Stomach (tissue), 9 donors: Measurements from ENCODE around the gene PCP2. TPM values are rescaled to one million over a fixed set of nuclear protein-coding genes. Genes with fewer than 3 reads are reported as not detected.

Source experiments
- DNase-seq, 2 donors: peaks; one replicate each; pipeline versions ENCODE4 v3.0.0 to v3.0.0-alpha.2; 2013 to 2019
- H3K27ac ChIP-seq, 5 donors: fragments of 200-600 bp in 4 of 5; sonication (generic) in 4 of 5; one replicate each; pipeline ENCODE4 v1.5.1; 2013 to 2019; ENCODE audit warnings: mild to moderate bottlenecking in 1 of 5, moderate library complexity in 1 of 5
- H3K27me3 ChIP-seq, 3 donors: fragments of 200-600 bp; sonication (generic); one replicate each; pipeline ENCODE4 v1.5.1; 2017 to 2019; ENCODE audit warnings: mixed run types in 1 of 3
- H3K36me3 ChIP-seq, 4 donors: fragments of 200-600 bp; sonication (generic); 1 replicate in 3 of 4; 2 replicates in 1 of 4; pipeline ENCODE4 v1.5.1; 2016 to 2019
- H3K4me1 ChIP-seq, 4 donors: fragments of 200-600 bp; sonication (generic); one replicate each; pipeline ENCODE4 v1.5.1; 2016 to 2019
- H3K4me3 ChIP-seq, 4 donors: fragments of 200-600 bp; sonication (generic) in 3 of 4; one replicate each; pipeline ENCODE4 v1.5.1; 2016 to 2019; ENCODE audit warnings: mild to moderate bottlenecking in 1 of 4
- H3K9me3 ChIP-seq, 4 donors: fragments of 200-600 bp; sonication (generic); one replicate each; pipeline ENCODE4 v1.5.1; 2016 to 2019
- EP300 ChIP-seq: sonication (generic); formaldehyde crosslinking; IDR thresholded peaks from one replicate; pipeline ENCODE4 v1.6.1; 2017; ENCODE audit warnings: antibody characterized with exemption
- POLR2A ChIP-seq, 4 donors: fragments of 450-650 bp; IDR thresholded peaks; one replicate each; pipeline ENCODE4 v1.6.1; 2016; ENCODE audit warnings: antibody characterized with exemption in 4 of 4, control low read depth in 2 of 4, mild to moderate bottlenecking in 1 of 4, moderate library complexity in 1 of 4
- POLR2AphosphoS5 ChIP-seq, 3 donors: sonication (generic); formaldehyde crosslinking; IDR thresholded peaks; one replicate each; pipeline ENCODE4 v1.6.1; 2016; ENCODE audit warnings: antibody characterized with exemption in 3 of 3
- WGBS, 5 donors: extraction: QIAGEN DNeasy Blood & Tissue Kit in 3 of 5; methylation state at CpG; one replicate each; pipeline versions ENCODE4 v1.1.5 to v1.1.7; 2013 to 2018; 5-methylcytosine and 5-hydroxymethylcytosine counted together
- intact Hi-C: fragments of 100-400 bp; cut with DNase I; formaldehyde crosslinking; loops from one replicate; pipeline ENCODE4 v1.15.1; 2023; ENCODE audit warnings: low total_unique reads
- polyA plus RNA-seq, 3 donors: library from polyadenylated mRNA; stranded (reverse); fragments of 200-250 nt; gene quantifications; one replicate each; pipeline ENCODE4 v1.2.3, GENCODE V29; 2013
- total RNA-seq, 5 donors: library from RNA; depleted of rRNA; stranded (reverse); fragments of >200 nt; gene quantifications; one replicate each; pipeline versions ENCODE4 v1.1.0 to v1.2.3, GENCODE V29; 2014 to 2016
- TF ChIP-seq, protein P1 (sequence below), 7 experiments: fragments of 450-650 bp in 4 of 7; fragments of 200-600 bp in 3 of 7; sonication (generic) in 3 of 7; IDR thresholded peaks; one replicate each; pipeline ENCODE4 v1.5.1; 2016 to 2019; ENCODE audit warnings: antibody characterized with exemption in 7 of 7, control low read depth in 2 of 7, mild to moderate bottlenecking in 1 of 7
- donor health status: healthy with polysubstance abuse.
- donor health status: Bipolar disorder and iron deficiency.
- donor health status: healthy.

PCP2 gene
- total and polyA plus RNA-seq, 8 donors = 2.7 to 9.3 (median 4.0) TPM; not detected in 4

DNA sequence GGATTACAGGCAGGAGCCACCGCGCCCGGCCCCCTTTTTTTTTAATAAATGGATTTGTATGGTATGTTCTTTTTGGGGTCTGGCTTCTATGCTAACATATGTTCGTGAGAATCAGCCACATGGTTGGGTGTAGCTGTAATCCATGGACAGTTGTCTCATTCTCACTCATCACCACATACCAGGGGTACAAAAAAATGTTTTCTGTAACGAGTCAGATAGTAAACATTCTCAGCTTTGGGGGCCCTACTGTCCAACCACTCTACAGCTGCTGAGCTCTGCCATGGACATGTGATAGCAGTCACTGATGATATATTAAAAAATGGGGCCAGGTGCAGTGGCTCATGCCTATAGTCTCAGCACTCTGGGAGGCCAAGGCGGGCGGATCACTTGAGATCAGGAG lies 30.2 kb upstream of the PCP2 start:
- no peaks in the 10 kb centered on the region for H3K9me3 ChIP-seq
- H3K27me3 ChIP-seq = peaks cover 0 to 44% (median 2%) of the 10 kb centered on the region in 3 donors
- DNase-seq = no peak
- no peaks in the 10 kb centered on the region for H3K36me3 ChIP-seq
- H3K27ac ChIP-seq = no peak overlapping the region
- intact Hi-C loops = no loop called here
- H3K4me1 ChIP-seq = no peaks in the 10 kb centered on the region
- WGBS, 5 donors = 76 to 78% (median 78%) methylated on average over 7 of the region's 7 CpGs
- no peak overlapping the region for H3K4me3 ChIP-seq
- no peak for TF ChIP-seq POLR2A (IDR thresholded peaks at IDR 0.05)
- no peak for TF ChIP-seq POLR2AphosphoS5 (IDR thresholded peaks at IDR 0.05)
- TF ChIP-seq, protein P1, sequence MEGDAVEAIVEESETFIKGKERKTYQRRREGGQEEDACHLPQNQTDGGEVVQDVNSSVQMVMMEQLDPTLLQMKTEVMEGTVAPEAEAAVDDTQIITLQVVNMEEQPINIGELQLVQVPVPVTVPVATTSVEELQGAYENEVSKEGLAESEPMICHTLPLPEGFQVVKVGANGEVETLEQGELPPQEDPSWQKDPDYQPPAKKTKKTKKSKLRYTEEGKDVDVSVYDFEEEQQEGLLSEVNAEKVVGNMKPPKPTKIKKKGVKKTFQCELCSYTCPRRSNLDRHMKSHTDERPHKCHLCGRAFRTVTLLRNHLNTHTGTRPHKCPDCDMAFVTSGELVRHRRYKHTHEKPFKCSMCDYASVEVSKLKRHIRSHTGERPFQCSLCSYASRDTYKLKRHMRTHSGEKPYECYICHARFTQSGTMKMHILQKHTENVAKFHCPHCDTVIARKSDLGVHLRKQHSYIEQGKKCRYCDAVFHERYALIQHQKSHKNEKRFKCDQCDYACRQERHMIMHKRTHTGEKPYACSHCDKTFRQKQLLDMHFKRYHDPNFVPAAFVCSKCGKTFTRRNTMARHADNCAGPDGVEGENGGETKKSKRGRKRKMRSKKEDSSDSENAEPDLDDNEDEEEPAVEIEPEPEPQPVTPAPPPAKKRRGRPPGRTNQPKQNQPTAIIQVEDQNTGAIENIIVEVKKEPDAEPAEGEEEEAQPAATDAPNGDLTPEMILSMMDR (IDR thresholded peaks at IDR 0.05) = no peak
- TF ChIP-seq EP300 = no peak

GRCh38 chr19:7662657-7663056 lies 29.1 kb upstream of the PCP2 start:
- WGBS, 5 donors = 82 to 89% (median 84%) methylated on average over 14 of the region's 14 CpGs

DNA sequence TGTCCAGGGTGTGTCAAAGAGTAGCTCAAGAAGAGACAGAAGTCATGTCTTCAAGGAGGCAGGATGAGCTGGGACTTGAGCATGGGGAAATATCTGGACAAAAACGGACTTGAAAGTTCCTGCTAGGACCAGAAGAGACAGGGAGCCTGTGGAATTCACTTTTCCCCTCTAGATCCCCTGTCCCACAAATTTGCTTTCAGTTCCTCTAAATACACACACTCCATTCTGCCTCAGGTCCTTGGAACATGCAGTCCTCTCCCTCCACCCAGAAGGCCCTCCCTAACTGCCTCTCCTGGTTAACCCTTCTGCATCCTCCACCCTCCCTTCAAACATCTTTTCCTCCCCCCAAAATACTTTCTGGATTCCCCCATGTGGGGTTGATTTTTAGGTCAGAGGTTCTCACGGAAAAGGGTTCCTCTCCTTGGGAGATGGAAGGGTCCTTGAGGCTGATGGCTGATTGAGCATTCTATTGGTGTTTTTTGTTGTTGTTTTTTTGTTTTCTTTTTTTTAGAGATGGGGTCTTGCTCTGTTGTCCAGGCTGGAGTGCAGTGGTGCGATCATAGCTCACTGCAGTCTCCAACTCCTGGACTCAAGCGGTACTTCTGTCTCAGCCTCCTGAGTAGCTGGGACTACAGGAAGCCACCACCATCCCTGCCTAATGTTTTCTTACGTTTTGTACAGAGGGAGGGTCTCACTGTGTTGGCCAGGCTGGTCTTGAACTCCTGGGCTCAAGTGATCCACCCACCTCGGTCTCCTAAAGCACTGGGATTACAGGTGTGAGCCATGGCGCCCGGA lies 28.4 kb upstream of the PCP2 start:
- WGBS, 5 donors = 72 to 82% (median 75%) methylated on average over 8 of the region's 8 CpGs
- no peaks in the 10 kb centered on the region for H3K9me3 ChIP-seq
- H3K27me3 ChIP-seq = peaks cover 0 to 45% (median 0%) of the 10 kb centered on the region in 3 donors
- DNase-seq = no peak
- no peaks in the 10 kb centered on the region for H3K36me3 ChIP-seq
- intact Hi-C loops = no loop called here
- TF ChIP-seq EP300 (no peak), POLR2AphosphoS5 (IDR thresholded peaks at IDR 0.05) (no peak), POLR2A (IDR thresholded peaks at IDR 0.05) (no peak)
- TF ChIP-seq, protein P1 (IDR thresholded peaks at IDR 0.05) = no peak
- H3K4me1 ChIP-seq = peaks cover 0 to 7% (median 0%) of the 10 kb centered on the region in 4 donors
- H3K27ac ChIP-seq = no peak overlapping the region
- H3K4me3 ChIP-seq = no peak overlapping the region

More at GRCh38 chr19:7662657-7663056, 29.1 kb upstream of the PCP2 start:
- H3K4me3 ChIP-seq = no peak overlapping the region
- peaks cover 0 to 45% (median 0%) of the 10 kb centered on the region in 3 donors for H3K27me3 ChIP-seq
- TF ChIP-seq POLR2AphosphoS5 (IDR thresholded peaks at IDR 0.05) (no peak), POLR2A (IDR thresholded peaks at IDR 0.05) (no peak)
- TF ChIP-seq, protein P1 (IDR thresholded peaks at IDR 0.05) = no peak
- intact Hi-C loops = no loop called here
- no peaks in the 10 kb centered on the region for H3K9me3 ChIP-seq
- H3K4me1 ChIP-seq = peaks cover 0 to 7% (median 0%) of the 10 kb centered on the region in 4 donors
- no peak for DNase-seq
- H3K36me3 ChIP-seq = no peaks in the 10 kb centered on the region
- no peak overlapping the region for H3K27ac ChIP-seq

DNA sequence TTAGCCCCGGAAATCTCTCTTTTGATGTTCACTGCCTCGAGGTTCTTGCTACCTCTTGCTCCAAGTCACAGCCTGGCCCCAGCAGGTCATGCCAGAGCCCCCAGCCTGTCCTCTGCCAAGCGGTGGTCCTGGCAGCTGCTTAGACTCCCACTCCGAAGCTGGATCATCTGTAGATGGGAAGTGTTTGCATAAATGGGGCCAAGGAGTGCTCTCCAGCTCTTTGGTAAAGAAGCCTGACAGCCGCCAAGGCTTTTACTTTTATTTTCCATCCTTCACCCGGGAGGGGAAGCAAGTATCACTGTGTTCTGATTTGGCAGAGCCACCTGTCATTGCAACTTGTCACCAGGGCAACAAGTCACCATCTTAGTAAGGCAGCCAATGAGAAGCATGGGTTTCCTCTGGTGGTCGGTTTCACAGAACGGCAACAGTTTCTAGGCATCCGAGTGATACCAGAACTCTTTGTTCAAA lies 24.7 kb upstream of the PCP2 start:
- intact Hi-C loops = no loop called here
- DNase-seq = peak in 1 of 2 donors; percentile 60
- Histone ChIP-seq H3K27ac (peak overlapping the region in 2 of 5 donors; percentile 57 to 72), H3K4me1 (peaks cover 0 to 7% (median 0%) of the 10 kb centered on the region in 4 donors), H3K4me3 (no peak overlapping the region), H3K27me3 (peaks cover 0 to 29% (median 0%) of the 10 kb centered on the region in 3 donors), H3K9me3 (no peaks in the 10 kb centered on the region), H3K36me3 (no peaks in the 10 kb centered on the region)
- TF ChIP-seq POLR2A (IDR thresholded peaks at IDR 0.05) (no peak), POLR2AphosphoS5 (IDR thresholded peaks at IDR 0.05) (no peak), EP300 (no peak)
- TF ChIP-seq, protein P1 (IDR thresholded peaks at IDR 0.05) = no peak
- WGBS, 5 donors = 29 to 33% (median 31%) methylated on average over 9 of the region's 9 CpGs
